Heart right ventricle (tissue), 16 donors: ENCODE measurements around the gene ZGRF1. TPM values are rescaled to one million over a fixed set of nuclear protein-coding genes. Genes with fewer than 3 reads are reported as not detected.
"Not testable (repeated sequence)": the region's sequence is repeated elsewhere in the genome, so short reads cannot be mapped to it uniquely, and the experiment has no call there.

ENCODE experiments used
- ATAC-seq, 8 donors: fragments of 200-7000 bp; cut with Tn5 transposase; one replicate each; pipeline ENCODE4 v1.9.1; 2020; ENCODE audit warnings: mild to moderate bottlenecking in 8 of 8, moderate library complexity in 8 of 8, moderate number of reproducible peaks in 1 of 8
- DNase-seq, 2 donors: peaks; one replicate each; pipeline ENCODE4 v3.0.0-alpha.2; 2020
- H3K27ac ChIP-seq, 10 donors: fragments of 200-600 bp; sonication (generic) in 2 of 10; one replicate each; pipeline versions ENCODE4 v1.5.0 to v1.8.0; 2020 to 2022; ENCODE audit warnings: mild to moderate bottlenecking in 3 of 10
- H3K27me3 ChIP-seq, 7 donors: fragments of 200-600 bp; one replicate each; pipeline ENCODE4 v1.8.0; 2021 to 2022; ENCODE audit warnings: mild to moderate bottlenecking in 2 of 7
- H3K36me3 ChIP-seq, 9 donors: fragments of 200-600 bp; sonication (generic) in 1 of 9; one replicate each; pipeline versions ENCODE4 v1.5.0 to v1.8.0; 2020 to 2022; ENCODE audit warnings: mild to moderate bottlenecking in 2 of 9
- H3K4me1 ChIP-seq, 9 donors: fragments of 200-600 bp; sonication (generic) in 1 of 9; one replicate each; pipeline versions ENCODE4 v1.5.0 to v1.8.0; 2020 to 2022; ENCODE audit warnings: mild to moderate bottlenecking in 4 of 9
- H3K4me3 ChIP-seq, 10 donors: fragments of 200-600 bp; sonication (generic) in 2 of 10; one replicate each; pipeline versions ENCODE4 v1.5.0 to v1.8.0; 2020 to 2022; ENCODE audit warnings: mild to moderate bottlenecking in 7 of 10, moderate library complexity in 2 of 10
- H3K9me3 ChIP-seq, 11 donors: fragments of 200-600 bp in 10 of 11; sonication (generic) in 2 of 11; one replicate each; pipeline versions ENCODE4 v1.5.0 to v1.8.0; 2013 to 2022; ENCODE audit warnings: mild to moderate bottlenecking in 2 of 11, control low read depth in 1 of 11, moderate library complexity in 1 of 11
- WGBS, 2 donors: extraction: QIAGEN DNeasy Blood & Tissue Kit; methylation state at CpG; one replicate each; pipeline ENCODE4 v1.1.7; 2013; ENCODE audit warnings: inconsistent platforms in 1 of 2; 5-methylcytosine and 5-hydroxymethylcytosine counted together
- intact Hi-C, 10 donors: fragments of 100-400 bp; cut with DNase I; formaldehyde crosslinking; loops; one replicate each; pipeline versions ENCODE4 v1.11.1 to v1.14.2; 2022
- polyA plus RNA-seq, 2 donors: library from polyadenylated mRNA; stranded (reverse); fragments of 200-250 nt; gene quantifications; one replicate each; pipeline ENCODE4 v1.2.3, GENCODE V29; 2013
- total RNA-seq, 10 donors: library from RNA; stranded (reverse); fragmentation: NEBNext Ultra II Directional in 3 of 10; extraction: Animal tissue kit (Norgen Biotek cat#: 25700) in 3 of 10; gene quantifications; one replicate each; pipeline versions ENCODE4 v1.2.1 to v1.2.4, GENCODE V29; 2021 to 2023
- TF ChIP-seq, protein P1 (sequence below), 9 donors: fragments of 200-600 bp; sonication (generic) in 2 of 9; IDR thresholded peaks; one replicate each; pipeline versions ENCODE4 v1.5.0 to v1.8.0; 2021 to 2022; ENCODE audit warnings: antibody characterized with exemption in 9 of 9, mild to moderate bottlenecking in 5 of 9, moderate library complexity in 1 of 9
- donor health status: Arrhythmogenic right ventricular cardiomyopathy.
- donor health status: ischemic (EF 13 %, LVEDD 7.1; RV severe dilation, severe dysfunction).
- donor health status: healthy with polysubstance abuse.
- donor health status: DM: no; HTN: yes; CAD: no.
- donor health status: DM: no; HTN: no; CAD: no.
- donor health status: ischemic (EF 25% LVEDD 6.9; RV normal size, moderate dysfunction).
- donor health status: ischemic (EF 25% LVEDD 5.7; RV mildly dilated, moderate dysfunction).
- donor health status: healthy.
- donor health status: DM: yes; HTN: yes; CAD: no.
- donor health status: Ischemic cardiomyopathy.
- donor health status: ischemic (EF 35%, LVEDD 5.7; RV mildly dilated, moderate dysfunction).
- donor health status: nonischemic (EF 11% LVEDD 7.7; RV severe dilation, severe dysfunction).
- donor health status: DM: yes; HTN: yes; CAD: no.
- donor health status: PGD.
- donor health status: ischemic (EF 29% LVEDD 5.4; RV normal size, mild dysfunction).
- donor health status: nonischemic (EF 23%, LVEDD 6.1; RV moderate dilation, normal function).

The ZGRF1 gene
- total and polyA plus RNA-seq, 12 donors, result 0.77 to 5.3 (median 2.1) TPM

DNA sequence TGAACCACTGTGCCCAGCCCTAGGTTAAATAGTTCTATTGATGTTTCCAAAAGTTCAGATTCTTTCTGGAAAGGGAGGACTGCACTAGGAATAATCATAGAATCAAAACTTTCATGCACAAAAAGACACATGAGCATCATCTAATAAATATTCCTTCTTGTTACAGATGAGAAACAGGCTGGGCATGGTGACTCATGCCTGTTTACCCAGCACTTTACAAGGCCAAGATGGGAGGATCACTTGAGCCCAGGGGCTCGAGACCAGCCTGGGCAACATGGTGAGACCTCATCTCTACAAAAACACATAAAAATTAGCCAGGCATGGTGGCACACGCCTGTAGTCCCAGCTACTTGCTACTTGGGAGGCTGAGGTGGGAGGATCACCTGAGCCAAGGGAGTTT lies 27.9 kb upstream of the ZGRF1 start:
- H3K36me3 ChIP-seq, result peaks cover 0 to 3% (median 0%) of the 10 kb centered on the region in 9 donors
- no peak overlapping the region for H3K4me3 ChIP-seq
- TF ChIP-seq, protein P1, sequence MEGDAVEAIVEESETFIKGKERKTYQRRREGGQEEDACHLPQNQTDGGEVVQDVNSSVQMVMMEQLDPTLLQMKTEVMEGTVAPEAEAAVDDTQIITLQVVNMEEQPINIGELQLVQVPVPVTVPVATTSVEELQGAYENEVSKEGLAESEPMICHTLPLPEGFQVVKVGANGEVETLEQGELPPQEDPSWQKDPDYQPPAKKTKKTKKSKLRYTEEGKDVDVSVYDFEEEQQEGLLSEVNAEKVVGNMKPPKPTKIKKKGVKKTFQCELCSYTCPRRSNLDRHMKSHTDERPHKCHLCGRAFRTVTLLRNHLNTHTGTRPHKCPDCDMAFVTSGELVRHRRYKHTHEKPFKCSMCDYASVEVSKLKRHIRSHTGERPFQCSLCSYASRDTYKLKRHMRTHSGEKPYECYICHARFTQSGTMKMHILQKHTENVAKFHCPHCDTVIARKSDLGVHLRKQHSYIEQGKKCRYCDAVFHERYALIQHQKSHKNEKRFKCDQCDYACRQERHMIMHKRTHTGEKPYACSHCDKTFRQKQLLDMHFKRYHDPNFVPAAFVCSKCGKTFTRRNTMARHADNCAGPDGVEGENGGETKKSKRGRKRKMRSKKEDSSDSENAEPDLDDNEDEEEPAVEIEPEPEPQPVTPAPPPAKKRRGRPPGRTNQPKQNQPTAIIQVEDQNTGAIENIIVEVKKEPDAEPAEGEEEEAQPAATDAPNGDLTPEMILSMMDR (IDR thresholded peaks at IDR 0.05), result no peak
- intact Hi-C loops, result no loop called here
- H3K27ac ChIP-seq, result no peak overlapping the region
- ATAC-seq (no peak), DNase-seq (no peak)
- H3K27me3 ChIP-seq, result no peaks in the 10 kb centered on the region
- WGBS, 2 donors, result 89 to 95% methylated on average over 2 of the region's 2 CpGs
- no peaks in the 10 kb centered on the region for H3K4me1 ChIP-seq
- no peaks in the 10 kb centered on the region for H3K9me3 ChIP-seq

DNA sequence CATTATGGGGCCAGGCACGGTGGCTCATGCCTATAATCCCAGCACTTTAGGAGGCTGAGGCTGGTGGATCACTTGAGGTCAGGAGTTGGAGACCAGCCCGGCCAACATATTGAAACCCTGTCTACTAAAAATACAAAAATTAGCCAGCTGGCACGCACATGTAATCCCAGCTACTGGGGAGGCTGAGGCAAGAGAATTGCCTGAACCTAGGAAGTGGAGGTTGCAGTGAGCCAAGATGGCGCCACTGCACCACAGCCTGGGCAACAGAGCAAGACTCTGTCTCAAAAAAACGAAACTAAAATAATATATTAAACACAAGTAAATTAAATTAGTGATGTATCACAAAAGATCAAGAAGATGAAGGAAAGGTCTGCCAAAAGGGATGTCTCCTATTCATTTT lies 19.4 kb upstream of the ZGRF1 start:
- H3K27me3 ChIP-seq, ATAC-seq, H3K4me1 ChIP-seq, H3K9me3 ChIP-seq, DNase-seq, H3K4me3 ChIP-seq, H3K27ac ChIP-seq, intact Hi-C loops: not testable (repeated sequence)
- WGBS, 2 donors, result 94 to 95% methylated on average over 5 of the region's 5 CpGs
- H3K36me3 ChIP-seq, result peaks cover 0 to 88% (median 43%) of the 10 kb centered on the region in 9 donors

DNA sequence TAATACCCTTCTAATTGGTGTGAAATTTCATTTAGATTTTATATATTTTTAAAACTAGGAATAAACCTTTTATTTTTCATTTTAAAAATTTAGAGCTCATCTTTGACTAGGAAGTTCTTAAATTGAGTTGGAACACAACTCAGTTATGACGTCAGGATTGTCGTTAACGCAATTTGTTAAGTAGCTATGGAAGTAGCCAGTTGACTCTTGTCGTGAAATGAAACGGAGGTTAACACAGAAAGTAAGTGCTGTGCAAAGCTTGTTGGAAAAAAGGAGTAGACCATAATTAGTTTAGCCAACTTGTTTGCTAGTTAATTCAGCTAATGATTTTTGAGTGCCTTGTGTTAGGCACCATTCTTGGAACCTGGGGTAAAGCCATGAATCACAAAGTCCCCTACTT lies 18.6 kb upstream of the ZGRF1 start:
- H3K27me3 ChIP-seq, result no peaks in the 10 kb centered on the region
- WGBS, 2 donors, result 81 to 83% methylated on average over 5 of the region's 5 CpGs
- DNase-seq (no peak), ATAC-seq (no peak)
- H3K4me1 ChIP-seq, result no peaks in the 10 kb centered on the region
- no peaks in the 10 kb centered on the region for H3K9me3 ChIP-seq
- TF ChIP-seq, protein P1 (IDR thresholded peaks at IDR 0.05), result no peak
- no peak overlapping the region for H3K4me3 ChIP-seq
- intact Hi-C loops, result no loop called here
- no peak overlapping the region for H3K27ac ChIP-seq
- peaks cover 0 to 96% (median 52%) of the 10 kb centered on the region in 9 donors for H3K36me3 ChIP-seq

DNA sequence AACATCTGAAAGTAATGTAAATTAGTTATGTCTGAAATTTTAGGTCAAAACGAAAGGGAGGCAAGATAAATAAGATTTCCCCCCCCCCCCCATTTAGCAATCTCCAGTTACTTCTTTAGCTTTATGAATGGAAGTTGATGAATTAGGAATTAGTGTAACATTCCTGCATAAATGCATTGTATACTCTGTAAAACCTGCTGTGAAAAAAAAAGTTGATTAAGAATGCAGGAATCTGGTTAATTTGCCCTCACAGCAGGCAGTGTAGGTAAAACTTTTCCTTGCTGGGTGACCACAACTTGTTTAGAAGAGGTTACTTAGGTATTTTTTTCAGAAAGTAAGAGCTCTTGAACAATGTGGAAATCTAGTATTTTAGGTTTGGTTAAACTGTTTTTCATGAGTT lies 15.5 kb upstream of the ZGRF1 start:
- H3K36me3 ChIP-seq, result peaks cover 0 to 100% (median 63%) of the 10 kb centered on the region in 9 donors
- WGBS, 2 donors, result 36 to 50% methylated on average over 1 of the region's 1 CpG
- no peaks in the 10 kb centered on the region for H3K9me3 ChIP-seq
- no peak overlapping the region for H3K4me3 ChIP-seq
- ATAC-seq, result no peak
- H3K4me1 ChIP-seq, result peaks cover 0 to 5% (median 0%) of the 10 kb centered on the region in 9 donors
- no peaks in the 10 kb centered on the region for H3K27me3 ChIP-seq
- no peak overlapping the region for H3K27ac ChIP-seq
- TF ChIP-seq, protein P1 (IDR thresholded peaks at IDR 0.05), result no peak
- intact Hi-C loops, result no loop called here
- DNase-seq, result no peak

DNA sequence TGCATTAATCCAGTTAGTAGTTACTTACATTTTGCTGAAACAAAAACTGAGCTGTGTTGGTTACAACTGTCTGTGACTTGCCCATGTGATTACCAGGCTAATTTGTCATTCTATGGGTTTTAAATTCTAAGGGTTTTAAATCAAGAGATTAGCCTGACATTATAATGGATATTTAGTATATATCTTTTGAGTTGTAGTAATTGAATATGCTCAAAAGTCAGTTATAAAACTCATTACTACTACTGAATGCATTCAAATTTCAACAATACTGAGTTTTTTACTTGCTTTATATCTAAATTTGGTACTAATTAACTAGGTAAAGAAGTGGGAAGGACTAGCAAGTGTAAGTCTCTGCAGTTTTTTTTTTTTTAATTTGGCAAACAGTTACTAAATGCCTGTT lies 14.9 kb upstream of the ZGRF1 start:
- H3K27me3 ChIP-seq, result no peaks in the 10 kb centered on the region
- H3K27ac ChIP-seq, result no peak overlapping the region
- no peak for DNase-seq
- H3K9me3 ChIP-seq, result no peaks in the 10 kb centered on the region
- H3K4me3 ChIP-seq, result no peak overlapping the region
- no peak for ATAC-seq
- H3K4me1 ChIP-seq, result peaks cover 0 to 5% (median 0%) of the 10 kb centered on the region in 9 donors
- TF ChIP-seq, protein P1 (IDR thresholded peaks at IDR 0.05), result no peak
- peaks cover 0 to 100% (median 68%) of the 10 kb centered on the region in 9 donors for H3K36me3 ChIP-seq
- intact Hi-C loops, result no loop called here
